Measurements from ENCODE around the gene CCDC178. TPM values are rescaled to one million over a fixed set of nuclear protein-coding genes. Genes with fewer than 3 reads are reported as not detected.

Gene CCDC178
- total and polyA plus RNA-seq, 2 of the 4 experiments (the other 2 are of a cell fraction) = not detected

DNA sequence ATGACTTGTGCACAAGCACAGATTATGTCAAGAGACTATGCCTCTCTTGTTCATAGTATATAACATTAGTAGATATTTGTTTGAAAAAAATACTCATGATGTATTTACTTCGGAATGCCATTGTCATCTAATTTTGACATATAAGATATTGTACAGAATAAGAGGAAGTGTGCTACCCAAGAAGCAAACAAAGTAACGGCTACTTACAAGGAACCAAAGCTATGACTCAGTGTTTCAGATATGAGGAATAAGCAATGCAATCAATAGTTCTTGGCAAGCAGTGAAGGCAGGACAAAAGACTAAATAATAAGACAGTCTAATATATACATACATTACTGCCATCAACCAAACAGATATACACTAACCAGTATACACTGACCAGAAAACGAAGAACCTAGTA, 256.3 kb downstream of the CCDC178 start:
- H2AFZ ChIP-seq (replicated peaks; ENCODE audit: low read length, poor library complexity) = no peak overlapping the region
- no peak overlapping the region for H2AK5ac ChIP-seq (ENCODE audit: low read depth, low read length)
- H3K4ac ChIP-seq (ENCODE audit: low read depth, low read length) = no peak overlapping the region
- no peak overlapping the region for H3K18ac ChIP-seq (ENCODE audit: low read depth, low read length)
- intact Hi-C loops (cut with micrococcal nuclease) (no loop called here), in situ Hi-C loops (cut with MboI; ENCODE audit: low sequenced_read_pairs) (no loop called here), dilution Hi-C loops (cut with HindIII; ENCODE audit: low sequenced_read_pairs, unreplicated experiment) (no loop called here)
- H2BK20ac ChIP-seq (ENCODE audit: low read depth, low read length) = no peak overlapping the region
- H3K9ac ChIP-seq (ENCODE audit: low read depth, low read length) = no peak overlapping the region
- WGBS, 2 experiments (ENCODE audit: extremely low coverage in 2 of 2, insufficient read length in 1 of 2) = no CpG with 5 or more reads among the region's 3 CpGs
- H4K5ac ChIP-seq (ENCODE audit: low read depth, low read length) = no peak overlapping the region
- no peak overlapping the region for H4K8ac ChIP-seq (ENCODE audit: low read depth in 2 of 2, low read length in 2 of 2)
- ATAC-seq (ENCODE audit: low read depth) (no peak), DNase-seq (no peak)
- H3K9me3 ChIP-seq (ENCODE audit: control insufficient read depth, insufficient read depth, low read length) = no peaks in the 10 kb centered on the region
- no peak overlapping the region for H3K4me2 ChIP-seq (ENCODE audit: low read depth, low read length)
- CTCF ChIA-PET = no interaction called here
- H3K4me3 ChIP-seq (ENCODE audit: insufficient read depth, low read depth, low read length) = no peak overlapping the region
- H4K20me1 ChIP-seq (ENCODE audit: insufficient read depth, low read length) = no peaks in the 10 kb centered on the region
- no peaks in the 10 kb centered on the region for H3K36me3 ChIP-seq (ENCODE audit: control insufficient read depth, insufficient read depth, low read length)
- H3K4me1 ChIP-seq (ENCODE audit: control insufficient read depth, insufficient read depth, low read length) = no peaks in the 10 kb centered on the region
- H2BK120ac ChIP-seq (ENCODE audit: low read depth, low read length) = no peak overlapping the region
- no peak overlapping the region for H2BK15ac ChIP-seq (ENCODE audit: low read depth, low read length)
- no TSS peak for BruUV-seq (replicated peaks)
- H3K56ac ChIP-seq (ENCODE audit: extremely low read depth, insufficient read depth, low read length) = no peak overlapping the region
- H2BK5ac ChIP-seq (ENCODE audit: low read depth, low read length, poor library complexity, severe bottlenecking) = no peak overlapping the region
- H3K9me1 ChIP-seq (ENCODE audit: insufficient read depth, low read length) = no peaks in the 10 kb centered on the region
- no peak overlapping the region for H2AK9ac ChIP-seq (replicated peaks; ENCODE audit: low read depth, low read length, poor library complexity)
- no peaks in the 10 kb centered on the region for H3K27me3 ChIP-seq (ENCODE audit: control insufficient read depth, insufficient read depth, low read length)
- POLR2A ChIA-PET (ENCODE audit: unreplicated experiment) = no interaction called here
- H3K27ac ChIP-seq (ENCODE audit: insufficient read depth, low read length) = no peak overlapping the region
- H3K79me1 ChIP-seq (ENCODE audit: low read depth in 1 of 2, low read length in 2 of 2) = no peaks in the 10 kb centered on the region
- H3K14ac ChIP-seq (replicated peaks; ENCODE audit: low read depth, low read length) = no peak overlapping the region
- H4K91ac ChIP-seq (ENCODE audit: insufficient read depth, low read depth, low read length) = no peak overlapping the region
- TF ChIP-seq RCOR1 (IDR thresholded peaks at IDR 0.05; ENCODE audit: insufficient replicate concordance, low read length) (no peak), CHD1 (IDR thresholded peaks at IDR 0.05; ENCODE audit: low read depth, low read length) (no peak), CTCF (conservative IDR thresholded peaks at IDR 0.05; ENCODE audit: low read depth, low read length) (no peak), SMC3 (IDR thresholded peaks at IDR 0.05; ENCODE audit: low read depth, low read length) (no peak), POLR2A (IDR thresholded peaks at IDR 0.05; ENCODE audit: low read depth, low read length) (no peak), CEBPB (IDR thresholded peaks at IDR 0.05; ENCODE audit: low read depth, low read length) (no peak), FOS (IDR thresholded peaks at IDR 0.05; ENCODE audit: low read depth, low read length) (no peak), NFE2L2 (IDR thresholded peaks at IDR 0.05; ENCODE audit: low read depth, low read length) (no peak), BHLHE40 (IDR thresholded peaks at IDR 0.05; ENCODE audit: low read depth, low read length) (no peak), RFX5 (IDR thresholded peaks at IDR 0.05; ENCODE audit: low read depth, low read length) (no peak)
- TF ChIP-seq, protein P1, sequence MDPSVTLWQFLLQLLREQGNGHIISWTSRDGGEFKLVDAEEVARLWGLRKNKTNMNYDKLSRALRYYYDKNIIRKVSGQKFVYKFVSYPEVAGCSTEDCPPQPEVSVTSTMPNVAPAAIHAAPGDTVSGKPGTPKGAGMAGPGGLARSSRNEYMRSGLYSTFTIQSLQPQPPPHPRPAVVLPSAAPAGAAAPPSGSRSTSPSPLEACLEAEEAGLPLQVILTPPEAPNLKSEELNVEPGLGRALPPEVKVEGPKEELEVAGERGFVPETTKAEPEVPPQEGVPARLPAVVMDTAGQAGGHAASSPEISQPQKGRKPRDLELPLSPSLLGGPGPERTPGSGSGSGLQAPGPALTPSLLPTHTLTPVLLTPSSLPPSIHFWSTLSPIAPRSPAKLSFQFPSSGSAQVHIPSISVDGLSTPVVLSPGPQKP (IDR thresholded peaks at IDR 0.05; ENCODE audit: borderline replicate concordance, low read depth, low read length) = no peak
- H3K23ac ChIP-seq (ENCODE audit: low read depth, low read length) = no peak overlapping the region
